ENCODE results near the gene SLC16A12. TPM values are rescaled to one million over a fixed set of nuclear protein-coding genes. Genes with fewer than 3 reads are reported as not detected.
"Not testable (repeated sequence)": the region's sequence is repeated elsewhere in the genome, so short reads cannot be mapped to it uniquely, and the experiment has no call there.

The SLC16A12 gene
- total RNA-seq, 1 experiment from 2014 or later: 0.26 TPM

- DNase-seq (ENCODE audit: low read depth): no peak
These were observed 60.9 kb downstream of the SLC16A12 start for GRCh38 chr10:89474452-89474851.

GRCh38 chr10:89471110-89471809 lies 64.1 kb downstream of the SLC16A12 start:
- no peak for DNase-seq (ENCODE audit: low read depth)

- peak; percentile 30 for DNase-seq (ENCODE audit: low read depth)
These were observed 64.8 kb downstream of the SLC16A12 start for GRCh38 chr10:89470628-89471027.

GRCh38 chr10:89469517-89469916 lies 65.9 kb downstream of the SLC16A12 start:
- peak; percentile 44 for DNase-seq (ENCODE audit: low read depth)

- DNase-seq (ENCODE audit: low read depth): no peak
These were observed 67.0 kb downstream of the SLC16A12 start for GRCh38 chr10:89468191-89468965.

- peak; percentile 61 for DNase-seq (ENCODE audit: low read depth)
These were observed 68.8 kb downstream of the SLC16A12 start for GRCh38 chr10:89466599-89467035.

- DNase-seq (ENCODE audit: low read depth): no peak
These were observed 70.2 kb downstream of the SLC16A12 start for GRCh38 chr10:89465196-89465595.

GRCh38 chr10:89463846-89464537 lies 71.4 kb downstream of the SLC16A12 start:
- DNase-seq (ENCODE audit: low read depth): no peak

GRCh38 chr10:89458784-89459183 lies 76.6 kb downstream of the SLC16A12 start:
- DNase-seq (ENCODE audit: low read depth): no peak

- DNase-seq (ENCODE audit: low read depth): peak; percentile 82
These were observed 77.1 kb downstream of the SLC16A12 start for GRCh38 chr10:89458291-89458690.

GRCh38 chr10:89454561-89455347 lies 80.6 kb downstream of the SLC16A12 start:
- DNase-seq (ENCODE audit: low read depth): no peak

- no peak for DNase-seq (ENCODE audit: low read depth)
These were observed 83.2 kb downstream of the SLC16A12 start for GRCh38 chr10:89452193-89452592.

GRCh38 chr10:89450901-89451300 lies 84.5 kb downstream of the SLC16A12 start:
- DNase-seq (ENCODE audit: low read depth): no peak

GRCh38 chr10:89444819-89445218 lies 90.6 kb downstream of the SLC16A12 start:
- DNase-seq (ENCODE audit: low read depth): not testable (repeated sequence)

GRCh38 chr10:89442289-89442688 lies 93.1 kb downstream of the SLC16A12 start:
- DNase-seq (ENCODE audit: low read depth): peak; percentile 53

GRCh38 chr10:89440226-89441009 lies 95.0 kb downstream of the SLC16A12 start:
- no peak for DNase-seq (ENCODE audit: low read depth)

- DNase-seq (ENCODE audit: low read depth): no peak
These were observed 96.9 kb downstream of the SLC16A12 start for GRCh38 chr10:89438525-89438924.

- DNase-seq (ENCODE audit: low read depth): peak; percentile 56
These were observed 103.4 kb downstream of the SLC16A12 start for GRCh38 chr10:89431977-89432376.

GRCh38 chr10:89428877-89429276 lies 106.5 kb downstream of the SLC16A12 start:
- no peak for DNase-seq (ENCODE audit: low read depth)

- DNase-seq (ENCODE audit: low read depth): peak; percentile 76
These were observed 107.8 kb downstream of the SLC16A12 start for GRCh38 chr10:89427629-89428028.
